Measurements from ENCODE around the gene AKT1. TPM values are rescaled to one million over a fixed set of nuclear protein-coding genes. Genes with fewer than 3 reads are reported as not detected.
A peak's percentile ranks its signal among the peaks of the same experiment; 100 is the strongest.
"Not testable (repeated sequence)": the region's sequence is repeated elsewhere in the genome, so short reads cannot be mapped to it uniquely, and the experiment has no call there.

The AKT1 gene
- 116 TPM for total RNA-seq

- DNase-seq (ENCODE audit: low spot score), result no peak
Observed at GRCh38 chr14:104794993-104795780, at the start of gene AKT1. Gene AKT1 (minus strand): TSS chr14:104795748. CDS start chr14:104792643, 3,105 bp downstream.

DNA sequence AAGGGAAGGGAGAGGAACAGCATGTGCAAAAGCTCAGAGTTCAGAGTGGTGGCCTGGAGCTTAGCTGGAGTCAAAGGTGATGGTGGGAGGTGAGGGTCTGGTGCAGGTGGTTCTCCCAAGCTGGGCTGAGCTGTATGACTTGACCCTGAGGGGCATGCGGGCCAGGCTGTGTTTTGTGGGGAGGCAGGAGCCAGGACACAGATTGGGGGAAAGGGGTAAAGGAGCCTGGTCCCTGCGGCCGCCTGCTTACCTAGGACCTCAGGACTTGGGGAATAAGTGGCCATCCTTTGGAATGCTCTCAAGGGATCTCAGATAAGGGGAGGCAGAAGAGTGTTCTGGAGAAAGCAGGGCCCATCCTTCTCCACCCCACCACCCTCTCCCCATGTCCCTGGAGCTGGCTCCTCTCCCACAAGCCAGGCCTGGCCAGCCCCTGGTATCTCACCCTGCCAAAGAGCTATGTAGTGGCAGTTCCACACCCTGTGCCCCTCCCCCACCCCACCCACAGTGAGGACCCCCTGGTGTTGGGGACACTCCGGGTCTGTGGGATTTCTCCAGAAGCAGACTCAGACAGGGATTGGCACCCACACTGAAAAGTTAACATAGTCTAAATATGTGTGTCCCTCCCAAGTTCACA, 49.6 kb upstream of the AKT1 start:
- no peak for DNase-seq (ENCODE audit: low spot score)

GRCh38 chr14:104844306-104845032, 48.9 kb upstream of the AKT1 start:
- no peak for DNase-seq (ENCODE audit: low spot score)

DNA sequence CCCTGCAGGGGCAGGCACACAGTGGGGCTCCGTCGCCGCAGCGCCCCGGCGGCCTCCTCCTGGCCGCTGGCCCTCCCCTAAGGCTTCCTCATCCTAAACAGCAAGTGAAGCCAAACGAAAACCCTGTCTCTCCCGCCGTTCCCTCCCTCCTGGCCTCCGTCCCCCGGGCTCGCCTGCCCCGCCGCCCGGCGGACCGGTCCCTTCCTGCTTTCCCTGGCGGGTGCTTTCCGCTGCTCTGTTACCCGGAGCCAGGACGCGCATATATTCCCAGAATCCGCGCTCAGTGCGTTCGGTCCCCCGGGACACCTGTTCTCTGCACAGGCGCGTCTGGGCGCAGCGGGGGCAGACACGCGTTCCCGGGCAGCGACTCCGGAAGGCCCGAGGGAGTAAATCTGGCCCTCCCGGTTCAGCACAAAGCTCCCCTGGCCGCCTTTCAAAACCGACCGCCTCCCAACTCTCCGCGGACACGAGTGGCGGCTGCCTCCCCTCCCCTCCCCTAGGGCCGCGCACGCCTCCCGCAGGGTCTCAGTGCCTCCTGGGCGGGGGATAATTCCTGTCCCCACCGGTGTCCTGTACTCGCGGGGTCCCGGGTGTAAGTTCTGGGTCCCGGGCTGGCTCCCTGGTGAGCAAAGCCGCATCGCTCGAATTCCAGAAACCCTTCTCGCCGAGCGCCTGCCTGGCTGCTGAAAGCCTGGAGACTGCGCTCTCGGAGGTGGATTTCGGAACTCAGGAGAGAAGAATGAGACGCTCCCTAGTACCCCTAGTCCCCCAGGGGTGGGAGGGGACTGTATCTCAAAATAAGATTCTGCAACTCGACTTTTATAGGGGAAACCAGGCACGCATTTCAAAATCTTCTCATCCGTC, 48.1 kb upstream of the AKT1 start:
- no peak for DNase-seq (ENCODE audit: low spot score)

DNA sequence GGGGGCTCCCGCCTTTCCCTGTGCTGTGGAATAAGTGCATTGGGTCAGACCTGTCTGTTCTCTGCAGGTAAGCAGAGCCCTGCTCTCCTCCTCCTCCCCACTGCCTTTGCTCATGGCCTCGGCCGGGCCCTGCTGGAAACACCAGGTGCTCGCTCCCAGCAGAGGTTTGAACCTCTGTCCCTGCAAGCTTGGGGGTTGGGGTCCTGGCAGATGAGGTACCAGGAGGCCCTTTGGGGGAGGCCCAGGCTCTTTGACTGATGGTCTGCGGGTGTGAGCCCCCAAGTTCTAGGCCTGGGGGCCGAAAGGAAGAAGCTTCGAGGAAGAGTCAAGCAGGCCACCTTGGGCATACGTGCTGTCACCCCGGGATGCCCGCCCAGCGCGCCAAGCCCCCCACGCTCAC, 47.5 kb upstream of the AKT1 start:
- DNase-seq (ENCODE audit: low spot score), result no peak

DNA sequence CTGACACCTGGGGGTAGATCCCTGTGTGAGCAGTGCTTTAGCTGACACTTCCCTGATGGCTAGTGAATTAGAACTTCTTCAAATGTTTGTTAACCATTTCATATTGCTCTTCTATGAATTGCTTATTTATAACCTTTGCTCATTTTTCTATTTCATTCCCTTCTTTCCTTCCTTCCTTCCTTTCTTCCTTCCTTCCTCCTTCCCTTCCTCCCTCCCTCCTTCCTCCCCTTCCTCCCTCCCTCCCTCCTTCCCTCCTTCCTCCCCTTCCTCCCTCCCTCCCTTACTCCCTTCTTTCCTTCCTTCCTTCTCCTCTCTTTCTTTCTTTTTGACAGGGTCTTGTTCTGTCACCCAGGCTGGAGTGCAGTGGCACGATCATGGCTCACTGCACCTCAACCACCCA, 46.2 kb upstream of the AKT1 start:
- DNase-seq (ENCODE audit: low spot score), result no peak

DNA sequence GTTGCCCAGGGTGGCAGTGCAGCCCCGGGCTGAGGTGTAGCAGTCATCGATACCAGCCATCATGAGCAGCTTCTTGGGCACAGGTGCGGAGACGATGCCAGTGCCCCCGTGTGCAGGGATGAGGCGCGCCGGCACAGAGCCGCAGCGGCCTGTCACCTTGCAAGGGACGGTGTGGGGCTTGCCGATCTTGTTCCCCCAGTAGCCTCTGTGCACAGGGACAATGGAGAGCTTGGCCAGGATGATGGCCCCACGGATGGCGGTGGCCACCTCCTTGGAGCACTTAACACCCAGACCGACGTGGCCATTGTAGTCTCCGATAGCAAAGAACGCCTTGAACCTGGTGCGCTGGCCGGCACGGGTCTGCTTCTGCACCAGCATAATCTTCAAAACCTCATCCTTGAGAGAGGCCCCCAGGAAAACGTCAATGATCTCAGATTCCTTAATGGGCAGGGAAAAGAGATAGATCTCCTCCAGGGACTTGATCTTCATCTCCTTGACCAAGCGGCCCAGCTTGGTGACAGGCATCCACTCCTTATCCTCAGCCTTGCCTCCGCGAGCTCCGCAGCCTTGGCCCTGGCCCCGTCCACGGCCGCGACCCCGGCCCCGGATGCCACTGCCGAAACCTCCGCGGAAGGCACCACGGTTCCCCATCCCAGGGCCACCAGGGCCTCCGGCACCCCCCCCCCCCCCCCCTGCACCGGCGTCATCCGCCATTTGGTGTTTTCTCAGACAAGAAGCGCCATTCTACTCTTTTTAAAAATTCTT, 40.8 kb upstream of the AKT1 start:
- DNase-seq (ENCODE audit: low spot score), result not testable (repeated sequence)

- no peak for DNase-seq (ENCODE audit: low spot score)
Observed at GRCh38 chr14:104830781-104831180, 35.2 kb upstream of the AKT1 start.

- no peak for DNase-seq (ENCODE audit: low spot score)
Observed at GRCh38 chr14:104827177-104828055, 31.9 kb upstream of the AKT1 start.

GRCh38 chr14:104826861-104827176, 31.3 kb upstream of the AKT1 start:
- DNase-seq (ENCODE audit: low spot score), result no peak

DNA sequence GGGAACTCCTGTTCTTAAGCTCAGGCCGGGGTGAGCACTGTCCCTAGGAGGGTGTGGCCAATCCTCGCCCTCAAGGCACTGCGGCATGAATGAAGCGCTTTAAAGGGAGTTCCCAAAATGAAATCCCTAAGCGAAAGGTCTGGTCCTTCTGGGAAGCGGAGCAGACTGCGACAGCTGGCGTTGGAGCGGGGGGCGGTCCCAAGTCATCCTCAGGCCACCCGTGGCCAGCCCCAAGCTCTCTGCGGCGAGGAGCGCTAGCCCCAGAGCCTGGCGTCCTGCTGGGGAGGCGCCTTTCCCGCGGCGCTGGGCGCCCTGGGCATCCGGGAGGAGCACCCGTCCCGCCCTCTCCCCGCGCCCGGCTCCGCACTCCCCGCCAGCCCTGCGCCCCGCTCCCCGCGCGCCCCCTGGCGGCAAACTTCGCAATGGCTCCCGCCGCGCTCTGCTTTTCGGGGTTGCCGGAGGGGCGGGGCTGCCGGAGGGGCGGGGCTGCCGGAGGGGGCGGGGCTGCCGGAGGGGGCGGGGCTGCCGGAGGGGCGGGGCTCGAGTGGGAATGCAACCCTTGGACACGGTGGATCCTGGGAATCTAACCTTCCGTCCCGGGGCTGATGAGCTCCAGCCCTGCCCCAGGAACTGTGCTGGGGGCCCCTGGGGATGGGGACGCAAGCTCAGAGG, 30.8 kb upstream of the AKT1 start:
- peak; percentile 93 for DNase-seq (ENCODE audit: low spot score)

DNA sequence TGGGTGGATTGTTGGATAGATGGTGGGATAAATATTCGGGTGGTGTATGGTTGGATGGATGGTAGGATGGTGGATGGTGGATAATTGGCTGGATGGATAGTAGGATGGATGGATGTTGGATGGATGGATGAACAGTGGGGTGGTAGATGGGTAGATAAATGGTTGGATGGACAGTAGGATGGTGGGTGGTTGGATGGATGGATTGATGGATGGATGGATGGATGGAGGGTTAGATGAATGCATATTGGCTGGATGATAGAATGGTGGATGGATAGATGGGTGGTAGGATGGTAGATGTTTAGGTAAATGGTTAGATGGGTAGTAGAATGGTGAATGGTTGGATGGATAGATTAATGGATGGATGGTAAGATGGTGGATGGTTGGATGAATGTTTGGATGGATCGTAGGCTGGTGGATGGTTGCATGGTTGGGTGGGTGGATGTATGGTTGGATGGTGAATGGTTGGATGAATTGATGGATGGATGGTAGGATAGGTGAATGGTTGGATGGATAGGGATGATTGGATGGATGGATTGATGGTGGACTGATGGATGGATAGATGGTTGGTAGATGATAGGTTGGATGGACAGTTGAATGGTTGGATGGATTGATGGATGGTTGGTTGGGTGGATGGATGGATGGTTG, 28.9 kb upstream of the AKT1 start:
- DNase-seq (ENCODE audit: low spot score), result no peak

GRCh38 chr14:104822821-104823615, 27.5 kb upstream of the AKT1 start:
- DNase-seq (ENCODE audit: low spot score), result no peak

DNA sequence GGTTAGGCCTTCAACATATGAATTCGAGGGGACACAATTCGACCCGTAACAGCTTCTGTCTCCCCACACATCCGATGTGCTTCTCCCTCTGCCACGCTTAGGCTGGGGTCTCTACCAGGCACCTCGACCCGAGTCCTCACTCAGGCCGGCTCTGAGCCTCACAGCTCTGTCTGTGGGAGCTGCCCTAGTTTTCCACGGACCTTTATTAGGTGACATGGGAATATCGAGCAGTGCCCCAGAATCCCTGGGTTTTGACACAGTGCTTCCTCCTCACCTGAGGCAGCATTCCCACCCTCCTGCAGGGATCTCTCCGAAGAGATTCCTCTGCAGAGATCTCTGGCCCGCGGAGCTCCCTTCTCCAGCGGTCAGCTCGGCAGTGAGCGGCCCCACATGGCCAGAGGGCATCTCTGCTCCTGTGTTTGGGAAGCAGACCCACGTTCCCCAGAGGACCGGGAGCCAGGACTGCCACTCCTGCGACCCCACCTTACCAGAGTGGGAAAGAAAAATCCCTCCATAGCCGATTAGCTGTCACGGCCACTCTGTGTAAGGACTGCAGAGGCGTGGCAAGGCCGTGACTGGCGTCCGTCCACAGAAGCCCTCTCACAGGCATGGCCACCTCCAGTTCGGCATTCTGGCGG, 26.5 kb upstream of the AKT1 start:
- DNase-seq (ENCODE audit: low spot score), result no peak

DNA sequence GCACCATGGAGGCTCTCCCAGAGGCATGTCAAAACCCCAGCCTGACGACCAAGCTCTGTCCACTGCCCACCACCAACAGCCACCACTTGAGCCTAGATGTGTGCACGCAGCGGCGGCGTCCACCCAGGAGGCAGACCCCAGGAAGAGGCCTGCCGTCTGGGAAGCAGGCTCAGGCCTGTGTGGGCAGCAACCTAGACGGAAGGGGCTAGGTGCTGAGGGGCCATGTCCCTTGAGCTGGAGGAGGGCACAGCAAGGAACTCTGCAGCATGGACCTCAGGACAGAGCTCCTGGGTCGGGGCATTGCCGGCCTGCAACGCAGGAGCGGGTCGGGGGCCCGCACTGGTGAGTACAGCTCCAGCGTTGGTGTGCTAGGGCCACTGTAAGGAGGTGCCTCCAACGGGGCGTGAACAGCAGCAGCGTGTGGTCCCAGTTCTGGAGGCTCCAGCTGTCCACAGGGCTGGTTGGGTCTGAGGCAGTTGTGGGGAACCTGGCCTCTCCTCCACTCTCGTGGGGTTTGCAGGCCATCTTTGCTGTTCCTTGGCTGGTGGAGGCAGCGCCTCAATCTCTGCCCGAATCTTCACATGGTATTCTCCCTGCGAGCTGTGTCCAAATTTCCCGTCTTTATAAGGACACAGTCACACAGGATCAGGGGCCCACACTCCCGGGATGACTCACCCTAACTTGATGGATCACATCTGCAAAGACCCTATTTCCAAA, 25.8 kb upstream of the AKT1 start:
- no peak for DNase-seq (ENCODE audit: low spot score)

GRCh38 chr14:104820669-104821228, 25.2 kb upstream of the AKT1 start:
- peak; percentile 66 for DNase-seq (ENCODE audit: low spot score)

- DNase-seq (ENCODE audit: low spot score), result peak; percentile 43
Observed at GRCh38 chr14:104819361-104819781, 23.8 kb upstream of the AKT1 start.
